Endometrial microvascular endothelial cells (primary cell): ENCODE measurements around the gene MRPL41. TPM values are rescaled to one million over a fixed set of nuclear protein-coding genes. Genes with fewer than 3 reads are reported as not detected.
"Not testable (repeated sequence)": the region's sequence is repeated elsewhere in the genome, so short reads cannot be mapped to it uniquely, and the experiment has no call there.

ENCODE experiments used
- in situ Hi-C: cut with HindIII; loops from 2 replicates; pipeline ENCODE4 v1.10.0; 2017; ENCODE audit warnings: low sequenced_read_pairs, low pct_unique_long_range_greater_than_20kb; ENCODE audit errors: inconsistent ontology term
- total RNA-seq: library from RNA; depleted of rRNA; stranded (reverse); fragments of >200 nt; gene quantifications from one replicate; pipeline ENCODE4 v1.2.3, GENCODE V29; 2015; ENCODE audit errors: inconsistent ontology term

Gene MRPL41
- 107 TPM for total RNA-seq

DNA sequence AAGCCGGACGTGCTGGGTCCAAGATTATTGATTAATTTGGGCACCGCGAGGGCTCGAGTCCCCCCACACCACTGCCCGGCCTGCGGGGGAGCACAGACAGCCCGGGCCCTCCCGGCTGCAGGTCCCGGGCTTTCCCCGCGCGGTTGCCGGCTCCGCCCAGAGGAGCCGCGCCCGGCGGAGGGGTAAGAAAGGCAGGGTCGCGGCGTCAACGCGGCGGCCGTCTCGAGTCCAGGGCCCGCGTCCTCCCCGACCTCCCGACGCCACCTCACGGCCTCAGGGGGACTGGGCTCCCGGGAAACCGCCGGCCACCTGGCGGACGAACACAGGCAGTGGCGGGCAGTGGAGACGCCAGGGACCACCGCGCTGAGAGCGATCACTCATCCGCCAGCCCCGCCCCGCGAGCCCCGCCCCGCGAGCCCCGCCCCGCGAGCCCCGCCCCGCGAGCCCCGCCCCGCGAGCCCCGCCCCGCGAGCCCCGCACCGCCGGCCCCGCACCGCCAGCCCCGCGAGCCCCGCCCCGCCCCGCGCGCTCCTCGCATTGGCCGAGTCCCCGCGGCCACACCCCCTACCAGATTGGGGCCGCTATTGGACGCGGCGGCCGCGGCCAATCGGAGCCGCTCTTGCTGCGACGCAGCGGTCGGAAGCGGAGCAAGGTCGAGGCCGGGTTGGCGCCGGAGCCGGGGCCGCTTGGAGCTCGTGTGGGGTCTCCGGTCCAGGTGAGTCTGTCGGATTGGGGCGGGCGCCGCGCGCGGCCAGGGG, at the start of gene MRPL41:
TSS of gene MRPL41 (plus strand) at position 616 of the 758 bp plus-strand sequence. CDS start 203 bp downstream, outside the sequence.
- in situ Hi-C loops, result no loop called here

DNA sequence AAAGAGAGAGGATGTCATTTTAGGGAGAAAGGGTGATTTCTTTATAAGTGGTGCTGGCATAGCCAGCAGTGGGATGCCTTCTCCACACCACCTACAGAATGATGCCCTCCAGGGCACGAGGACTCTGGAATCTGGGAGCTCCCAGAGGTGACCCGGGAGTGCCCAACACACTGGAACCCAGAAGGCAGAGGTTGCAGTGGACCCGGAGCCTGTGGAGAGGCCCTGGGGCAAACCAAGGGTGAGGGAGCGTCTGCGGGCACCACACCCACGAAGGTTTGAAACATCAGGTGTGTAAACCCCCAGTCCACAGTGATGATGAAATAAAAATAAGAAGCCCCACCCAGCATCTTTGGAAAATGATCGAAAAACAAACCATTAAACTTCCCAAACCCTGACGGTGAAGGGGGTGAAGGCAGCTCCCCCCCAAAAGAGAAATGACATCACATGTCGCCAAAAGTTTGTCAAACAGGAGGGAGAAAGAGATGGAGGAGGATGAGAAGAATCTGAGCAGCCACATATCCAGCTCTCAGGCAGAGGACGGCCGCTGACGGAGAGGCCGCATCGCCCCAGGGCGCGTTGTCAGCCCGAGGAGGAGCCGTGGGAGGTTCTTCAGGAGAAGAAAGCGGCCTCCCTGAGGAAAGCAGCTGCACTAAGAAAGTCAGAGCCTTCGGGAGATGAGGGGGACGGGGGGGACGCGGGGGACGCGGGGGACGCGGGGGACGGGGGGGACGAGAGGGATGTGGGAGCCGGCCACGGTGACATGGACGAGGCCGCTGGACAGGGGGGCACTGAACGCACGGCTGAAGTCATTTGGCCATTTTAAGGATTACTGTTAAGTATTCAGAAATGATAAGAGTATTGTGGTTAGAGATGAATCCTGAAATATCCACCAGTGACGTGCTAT, 49.4 kb upstream of the MRPL41 start:
- in situ Hi-C loops, result no loop called here

- in situ Hi-C loops, result no loop called here
Measured at GRCh38 chr9:137504432-137504777, 47.3 kb upstream of the MRPL41 start.

DNA sequence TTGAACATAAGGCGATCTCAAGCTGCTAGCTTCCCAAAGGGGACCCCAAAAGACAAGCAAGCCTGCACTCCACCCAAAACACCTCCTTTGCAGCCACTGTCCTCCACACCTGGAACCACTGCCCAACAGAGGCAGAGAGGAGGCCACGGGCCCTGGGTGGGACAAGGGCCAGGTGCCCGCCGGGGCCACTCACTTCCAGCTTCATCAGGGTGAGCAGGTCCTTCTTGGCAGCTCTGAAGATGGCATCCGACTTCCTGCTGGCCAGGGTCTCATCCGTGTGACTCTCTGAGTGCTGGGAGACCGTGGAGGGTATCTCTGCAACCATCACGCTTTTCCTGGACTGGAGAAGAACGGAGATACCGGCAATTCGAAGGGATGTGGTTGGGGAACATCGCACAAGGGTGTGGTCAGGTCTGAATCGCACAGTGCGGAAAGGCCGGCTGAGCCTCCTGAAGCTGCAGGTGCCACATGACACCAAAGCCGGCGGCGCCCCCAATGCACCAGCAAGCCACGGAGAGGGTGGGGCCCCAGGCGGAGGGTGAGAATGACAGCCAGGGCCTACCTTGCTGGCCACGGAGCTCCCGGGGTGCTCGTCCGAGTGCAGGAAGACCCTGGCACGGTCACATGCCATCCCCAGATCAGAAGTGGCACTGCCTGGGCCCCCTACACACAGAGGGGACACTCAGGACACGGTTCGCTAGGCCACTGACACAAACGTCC, 46.1 kb upstream of the MRPL41 start:
- in situ Hi-C loops, result no loop called here

DNA sequence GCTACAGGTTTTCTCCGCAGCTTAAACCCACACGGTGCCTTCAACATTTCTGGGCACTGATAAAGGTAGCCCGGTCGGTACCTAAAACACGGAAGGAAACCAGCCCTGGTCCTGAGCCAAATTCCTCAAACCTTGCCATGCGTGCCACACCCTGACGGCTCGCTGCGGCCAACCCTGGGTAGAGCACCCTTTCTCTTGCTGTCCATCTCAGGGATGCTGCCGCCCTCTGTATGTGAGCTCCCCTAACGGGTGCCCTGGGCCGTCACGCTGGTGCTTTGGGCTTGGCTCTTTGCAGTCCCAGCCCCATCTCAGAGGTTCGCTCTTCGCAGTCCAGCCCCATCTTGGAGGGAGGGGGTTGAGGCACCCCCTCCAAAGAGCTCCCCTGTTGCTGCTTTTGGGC, 45.4 kb upstream of the MRPL41 start:
- in situ Hi-C loops, result no loop called here

DNA sequence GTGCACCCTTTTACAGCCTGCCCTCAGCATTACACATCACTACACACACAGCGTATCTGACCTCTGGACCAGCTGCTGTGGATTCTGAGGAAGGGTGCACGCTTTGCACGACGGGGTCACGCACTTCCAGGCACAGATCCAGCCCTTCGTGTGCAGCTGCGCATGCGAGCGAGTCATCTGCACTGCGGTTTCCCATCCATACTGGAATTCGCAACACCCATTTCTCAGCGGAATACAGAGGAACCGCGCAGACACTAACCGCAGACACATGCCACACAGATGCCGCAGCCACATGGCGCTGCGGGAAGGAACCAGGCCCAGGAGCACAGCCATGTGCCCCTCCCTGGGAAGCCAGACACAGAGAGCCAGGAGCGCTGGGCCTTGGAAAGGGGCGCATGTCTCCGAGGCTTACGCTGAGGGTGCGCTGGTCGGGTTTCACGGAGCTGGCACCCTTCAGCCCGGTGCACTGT, 44.9 kb upstream of the MRPL41 start:
- in situ Hi-C loops, result no loop called here

- in situ Hi-C loops, result no loop called here
Measured at GRCh38 chr9:137509198-137509597, 42.5 kb upstream of the MRPL41 start.

DNA sequence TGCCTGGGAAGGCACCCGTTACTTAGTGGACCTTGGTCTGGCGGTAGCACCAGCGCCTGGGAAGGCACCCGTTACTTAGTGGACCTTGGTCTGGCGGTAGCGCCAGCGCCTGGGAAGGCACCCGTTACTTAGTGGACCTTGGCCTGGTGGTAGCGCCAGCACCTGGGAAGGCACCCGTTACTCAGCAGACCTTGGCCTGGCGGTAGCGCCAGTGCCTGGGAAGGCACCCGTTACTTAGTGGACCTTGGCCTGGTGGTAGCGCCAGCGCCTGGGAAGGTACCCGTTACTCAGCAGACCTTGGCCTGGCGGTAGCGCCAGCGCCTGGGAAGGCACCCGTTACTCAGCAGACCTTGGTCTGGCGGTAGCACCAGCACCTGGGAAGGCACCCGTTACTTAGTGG, 40.6 kb upstream of the MRPL41 start:
- in situ Hi-C loops, result not testable (repeated sequence)

DNA sequence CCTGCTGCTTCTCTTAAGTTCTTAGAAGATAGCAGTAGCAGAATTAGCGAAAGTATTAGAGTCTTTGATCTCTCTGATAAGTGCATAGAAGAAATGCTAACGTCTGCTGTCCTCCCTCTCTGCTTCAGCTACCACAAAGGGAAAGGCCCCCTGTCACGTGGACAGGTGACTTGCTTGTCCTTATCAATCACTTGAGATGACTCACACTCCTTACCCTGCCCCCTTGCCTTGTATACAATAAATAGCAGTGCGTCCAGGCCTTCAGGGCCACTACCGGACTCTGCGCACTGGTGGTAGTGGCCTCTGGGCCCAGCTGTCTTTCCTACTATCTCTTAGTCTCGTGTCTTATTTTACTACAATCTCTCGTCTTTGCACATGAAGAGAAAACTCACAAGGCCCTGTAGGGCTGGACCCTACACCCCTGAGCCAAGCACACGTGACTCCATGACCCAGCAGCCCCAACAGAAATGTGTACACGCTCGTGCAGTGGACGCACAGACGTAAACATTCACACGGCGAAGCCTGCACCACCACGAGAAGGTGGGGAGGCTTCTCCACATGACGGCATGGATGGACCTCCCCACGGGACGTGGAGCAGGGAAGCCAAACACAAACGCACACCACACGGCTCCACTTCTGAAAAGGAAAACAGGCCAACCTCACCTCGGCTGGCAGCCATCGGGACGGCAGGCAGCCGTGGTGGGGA, 39.8 kb upstream of the MRPL41 start:
- in situ Hi-C loops, result no loop called here

GRCh38 chr9:137513136-137513535, 38.5 kb upstream of the MRPL41 start:
- in situ Hi-C loops, result not testable (repeated sequence)

GRCh38 chr9:137513801-137514570, 37.7 kb upstream of the MRPL41 start:
- in situ Hi-C loops, result not testable (repeated sequence)

DNA sequence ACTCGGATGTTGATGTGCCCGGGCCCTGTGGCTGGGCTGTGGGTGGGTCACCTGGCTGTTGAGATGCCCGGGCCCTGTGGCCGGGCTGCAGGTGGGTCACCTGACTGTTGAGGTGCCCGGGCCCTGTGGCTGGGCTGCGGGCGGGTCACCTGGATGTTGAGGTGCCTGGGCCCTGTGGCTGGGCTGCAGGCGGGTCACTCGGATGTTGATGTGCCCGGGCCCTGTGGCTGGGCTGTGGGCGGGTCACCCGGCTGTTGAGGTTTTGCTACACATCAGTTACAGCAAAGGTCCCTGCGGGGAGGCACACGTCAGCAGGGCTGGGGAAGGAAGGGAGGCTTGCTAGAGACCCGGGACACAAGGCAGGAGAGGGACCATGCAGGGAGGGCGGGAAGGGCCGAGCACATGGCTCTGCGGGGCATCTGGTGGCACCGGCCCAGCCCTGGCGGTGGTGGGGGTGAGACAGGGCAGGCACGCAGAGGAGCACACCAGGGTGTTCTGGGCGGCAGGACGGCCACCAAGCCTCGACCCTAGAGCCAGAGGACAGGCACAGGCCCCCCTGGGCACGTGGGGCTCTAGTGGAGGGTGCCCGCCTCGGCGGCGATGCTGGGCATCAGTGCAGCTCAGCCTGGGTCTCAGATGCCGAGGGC, 36.9 kb upstream of the MRPL41 start:
- in situ Hi-C loops, result no loop called here

- in situ Hi-C loops, result no loop called here
Measured at GRCh38 chr9:137515338-137515724, 36.3 kb upstream of the MRPL41 start.

DNA sequence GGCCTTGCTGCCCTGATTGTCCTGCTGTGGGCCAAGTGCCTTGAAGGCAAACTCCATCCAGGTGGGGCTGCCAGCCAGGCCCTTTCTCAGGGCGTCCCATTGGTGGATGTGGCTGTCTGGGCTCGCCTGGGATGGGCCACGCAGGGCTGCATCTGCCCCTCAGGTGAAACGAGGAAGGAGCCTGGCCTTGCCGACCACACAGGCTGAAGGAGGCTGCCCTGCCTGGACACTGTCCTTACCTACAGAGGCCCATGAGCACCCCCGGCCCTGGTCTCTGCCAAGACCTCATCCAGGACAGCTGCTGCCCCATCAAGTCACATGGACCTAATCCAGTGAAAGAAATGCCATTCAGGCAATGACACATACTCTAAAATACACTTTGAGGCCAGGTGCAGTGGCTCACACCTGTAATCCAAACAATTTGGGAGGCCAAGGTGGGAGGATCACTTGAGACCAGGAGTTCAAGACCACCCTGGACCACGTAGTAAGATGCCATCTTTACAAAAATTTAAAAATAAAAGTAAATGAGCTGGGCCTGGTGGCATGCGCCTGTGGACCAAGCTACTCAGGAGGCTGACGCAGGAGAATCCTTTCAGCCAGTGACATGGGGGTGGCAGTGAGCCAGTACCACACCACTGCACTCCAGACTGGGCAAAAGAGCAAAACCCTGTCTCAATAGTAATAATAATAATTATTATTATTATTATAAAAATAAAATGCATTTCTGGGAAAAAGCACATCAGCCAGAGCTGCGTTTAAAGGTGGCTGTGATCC, 35.3 kb upstream of the MRPL41 start:
- in situ Hi-C loops, result no loop called here

- in situ Hi-C loops, result not testable (repeated sequence)
Measured at GRCh38 chr9:137518661-137519459, 32.8 kb upstream of the MRPL41 start.

DNA sequence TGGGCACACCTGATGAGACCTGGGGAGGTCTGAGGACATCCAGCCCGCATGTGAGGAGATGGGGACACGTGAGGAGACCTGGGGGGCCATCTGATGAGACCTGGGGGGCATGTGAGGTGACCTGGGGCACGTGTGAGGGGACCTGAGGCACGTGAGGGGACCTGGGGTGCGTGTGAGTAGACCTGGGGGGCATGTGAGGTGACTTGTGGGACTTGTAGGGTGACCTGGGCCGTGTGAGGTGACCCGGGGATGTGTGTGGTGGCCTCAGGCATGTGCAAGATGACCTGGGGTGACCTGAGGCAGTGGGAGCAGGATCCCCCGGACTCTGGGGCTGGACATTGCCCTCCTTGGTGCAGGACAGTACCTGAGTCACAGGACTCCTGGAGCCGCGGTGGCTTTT, 32.1 kb upstream of the MRPL41 start:
- in situ Hi-C loops, result no loop called here
